KBM-7 (cell line): ENCODE measurements around the gene HSP90AA1.
A peak's percentile ranks its signal among the peaks of the same experiment; 100 is the strongest.

Source experiments
- DNase-seq: peaks from one replicate; pipeline ENCODE4 v3.0.0-alpha.2; 2015
- in situ Hi-C: fragments of 300-500 bp; cut with MboI; formaldehyde crosslinking; loops from 2 replicates; pipeline ENCODE4 v1.14.3; 2020; ENCODE audit warnings: low sequenced_read_pairs, low pct_unique_long_range_greater_than_20kb, mixed read lengths

HSP90AA1 gene

GRCh38 chr14:102049258-102050025, 37.4 kb downstream of the HSP90AA1 start:
- no peak for DNase-seq
- in situ Hi-C loops: no loop called here

DNA sequence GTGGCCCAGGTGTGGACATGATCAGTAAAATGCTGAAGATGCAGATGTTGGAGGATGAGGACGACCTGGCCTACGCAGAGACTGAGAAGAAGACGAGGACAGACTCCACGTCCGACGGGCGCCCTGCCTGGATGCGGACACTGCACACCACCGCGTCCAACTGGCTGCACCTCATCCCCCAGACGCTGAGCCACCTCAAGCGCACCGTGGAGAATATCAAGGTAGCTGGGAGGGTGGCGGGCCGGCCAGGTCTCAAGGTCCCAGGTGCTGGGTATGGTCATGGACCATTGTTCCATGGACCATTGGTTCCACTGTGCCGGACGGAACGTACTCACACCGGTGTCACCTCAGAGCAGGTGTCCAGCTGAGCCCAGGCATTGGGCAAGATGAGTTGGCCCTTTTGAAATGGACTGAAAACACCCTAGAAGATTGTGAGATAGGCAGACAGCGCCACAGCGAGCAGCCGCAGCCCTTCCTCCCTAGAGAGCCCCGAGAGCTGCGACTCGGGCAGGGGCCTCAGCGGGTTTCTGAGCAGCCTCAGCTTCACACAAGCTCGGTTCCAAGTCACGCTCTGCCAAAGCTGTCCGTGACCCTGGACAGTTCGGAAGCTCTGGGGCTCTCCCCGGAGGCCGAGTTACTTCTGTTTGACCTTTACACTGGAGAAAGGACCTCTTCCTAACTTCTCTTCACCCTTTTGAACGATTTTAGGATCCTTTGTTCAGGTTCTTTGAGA, 38.9 kb downstream of the HSP90AA1 start:
- in situ Hi-C loops: no loop called here

DNA sequence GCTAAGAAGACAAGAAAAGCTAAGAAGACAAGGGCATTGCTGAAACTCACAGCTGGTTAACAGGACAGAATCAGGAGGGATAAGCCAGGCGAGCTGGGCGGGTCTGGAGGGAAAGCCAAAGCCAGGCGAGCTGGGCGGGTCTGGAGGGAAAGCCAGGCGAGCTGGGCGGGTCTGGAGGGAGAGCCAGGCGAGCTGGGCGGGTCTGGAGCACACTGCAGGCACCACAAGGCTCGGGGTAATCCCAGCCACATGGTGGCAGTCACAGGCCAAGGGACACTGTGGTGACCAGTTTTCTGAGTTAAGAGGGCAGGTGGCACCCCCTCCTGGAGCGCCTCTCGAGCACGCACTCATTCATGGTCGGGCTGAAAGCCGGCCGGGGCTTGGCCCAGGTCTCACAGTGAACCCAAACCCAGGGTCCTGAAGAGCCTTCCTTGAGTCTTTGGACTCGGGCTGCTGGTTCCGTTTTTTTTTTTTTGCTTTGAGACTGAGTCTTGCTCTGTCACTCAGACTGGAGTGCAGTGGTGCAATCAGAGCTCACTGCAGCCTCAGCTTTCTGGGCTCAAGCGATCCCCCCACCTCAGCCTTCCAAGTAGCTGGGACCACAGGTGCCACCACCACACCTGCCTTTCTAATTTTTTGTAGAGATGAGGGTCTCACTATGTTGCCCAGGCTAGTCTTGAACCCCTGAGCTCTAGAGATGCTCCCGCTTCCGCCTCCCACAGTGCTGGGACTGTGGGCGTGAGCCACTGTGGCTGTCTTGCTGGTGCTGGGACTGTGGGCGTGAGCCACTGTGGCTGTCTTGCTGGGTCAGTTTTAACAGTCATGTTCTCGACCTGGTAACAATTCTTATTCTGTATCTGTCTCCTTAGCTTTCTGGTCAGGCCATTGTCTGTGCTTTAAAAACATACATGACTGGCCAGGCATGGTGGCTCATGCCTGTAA, 40.2 kb downstream of the HSP90AA1 start:
- DNase-seq: peak; percentile 71
- in situ Hi-C loops: no loop called here

More for the DNA sequence above, 38.9 kb downstream of the HSP90AA1 start:
- no peak for DNase-seq

GRCh38 chr14:102044566-102044965, 42.3 kb downstream of the HSP90AA1 start:
- no peak for DNase-seq
- in situ Hi-C loops: no loop called here

GRCh38 chr14:102043251-102044025, 43.4 kb downstream of the HSP90AA1 start:
- DNase-seq: no peak
- in situ Hi-C loops: no loop called here

DNA sequence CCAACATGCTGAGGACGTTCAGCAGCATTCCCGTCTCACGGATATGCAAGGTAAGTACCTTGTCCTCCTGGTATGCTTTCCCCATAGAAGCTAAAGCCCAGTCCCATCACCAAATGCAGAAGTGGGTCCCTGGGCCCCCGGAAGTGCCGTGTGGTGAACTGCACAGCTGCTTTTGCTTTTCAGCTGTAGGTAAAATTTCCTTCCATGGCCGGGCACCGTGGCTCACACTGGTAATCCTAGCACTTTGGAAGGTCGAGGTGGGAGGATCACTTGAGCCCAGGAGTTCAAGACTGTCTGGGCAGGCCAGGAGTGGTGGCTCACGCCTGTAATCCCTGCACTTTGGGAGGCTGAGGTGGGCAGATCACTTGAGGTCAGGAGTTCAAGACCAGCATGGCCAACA, 44.1 kb downstream of the HSP90AA1 start:
- in situ Hi-C loops: no loop called here
- no peak for DNase-seq

DNA sequence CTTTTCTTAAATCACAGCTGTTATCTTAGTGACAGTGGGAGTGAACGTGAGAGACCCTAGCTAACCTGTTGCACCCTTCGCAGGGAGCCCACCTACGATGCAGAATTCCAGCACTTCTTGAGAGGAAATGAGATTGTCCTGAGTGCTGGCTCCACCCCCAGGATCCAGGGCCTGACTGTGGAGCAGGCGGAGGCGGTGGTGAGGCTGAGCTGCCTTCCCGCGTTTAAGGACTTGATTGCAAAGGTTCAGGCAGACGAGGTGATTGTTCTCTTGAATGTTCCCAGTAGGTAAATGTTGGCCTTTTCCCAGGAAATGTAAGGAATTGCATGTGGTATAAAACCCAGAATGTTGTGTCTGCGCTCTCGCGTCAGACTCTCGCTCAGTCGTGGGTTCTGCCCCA, 46.7 kb downstream of the HSP90AA1 start:
- in situ Hi-C loops: no loop called here
- no peak for DNase-seq

DNA sequence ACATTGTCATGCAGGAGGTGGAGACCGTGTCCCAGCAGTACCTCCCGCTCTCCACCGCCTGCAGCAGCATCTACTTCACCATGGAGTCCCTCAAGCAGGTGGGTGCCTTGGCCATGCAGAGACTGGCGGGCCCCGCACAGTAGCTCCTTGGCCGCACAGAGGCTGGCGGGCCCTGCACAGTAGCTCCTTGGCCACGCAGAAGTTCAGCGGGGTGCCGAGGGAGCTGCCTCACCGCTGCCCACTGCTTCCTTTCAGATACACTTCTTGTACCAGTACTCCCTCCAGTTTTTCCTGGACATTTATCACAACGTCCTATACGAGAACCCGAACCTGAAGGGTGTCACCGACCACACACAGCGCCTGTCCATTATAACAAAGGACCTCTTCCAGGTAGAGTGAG, 47.7 kb downstream of the HSP90AA1 start:
- in situ Hi-C loops: no loop called here

DNA sequence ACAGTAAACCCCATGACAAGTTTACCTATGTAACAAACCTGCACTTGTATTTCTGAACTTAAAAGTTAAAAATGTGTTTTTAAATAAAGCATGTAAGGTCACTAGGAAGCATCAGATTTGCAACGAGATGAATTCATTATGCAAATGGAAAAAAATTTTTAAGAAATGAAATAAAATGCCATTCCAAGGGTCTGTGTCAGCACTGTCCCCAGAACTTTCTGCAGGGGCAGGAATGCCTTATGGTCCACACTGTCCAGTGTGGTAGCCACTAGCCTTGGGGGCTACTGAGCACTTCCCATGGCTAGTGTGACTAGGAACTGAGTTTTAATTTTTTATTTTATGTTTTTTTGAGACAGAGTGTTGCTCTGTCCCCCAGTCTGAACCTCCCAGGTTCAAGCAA, 49.2 kb downstream of the HSP90AA1 start:
- in situ Hi-C loops: no loop called here
- no peak for DNase-seq

More for the DNA sequence above, 47.7 kb downstream of the HSP90AA1 start:
- no peak for DNase-seq

DNA sequence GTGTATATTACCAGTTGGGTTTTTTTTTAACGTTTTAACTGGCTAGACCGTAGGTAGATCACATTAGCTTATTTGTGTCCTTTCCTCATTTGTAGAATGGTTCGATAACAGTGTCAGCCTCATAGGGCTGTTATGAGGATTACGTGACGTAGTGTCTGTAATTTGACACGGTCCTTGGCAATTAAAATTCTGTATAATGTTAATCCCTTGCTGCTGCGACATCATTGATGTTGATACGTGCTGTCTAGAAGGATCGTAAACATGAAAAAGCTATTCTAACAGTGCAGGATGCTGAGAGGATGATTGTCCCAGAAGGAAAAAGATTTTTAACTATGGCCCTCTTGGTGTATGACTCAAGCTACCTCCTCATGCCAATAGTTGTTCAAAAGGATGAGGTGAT, 50.9 kb downstream of the HSP90AA1 start:
- in situ Hi-C loops: no loop called here
- DNase-seq: no peak

DNA sequence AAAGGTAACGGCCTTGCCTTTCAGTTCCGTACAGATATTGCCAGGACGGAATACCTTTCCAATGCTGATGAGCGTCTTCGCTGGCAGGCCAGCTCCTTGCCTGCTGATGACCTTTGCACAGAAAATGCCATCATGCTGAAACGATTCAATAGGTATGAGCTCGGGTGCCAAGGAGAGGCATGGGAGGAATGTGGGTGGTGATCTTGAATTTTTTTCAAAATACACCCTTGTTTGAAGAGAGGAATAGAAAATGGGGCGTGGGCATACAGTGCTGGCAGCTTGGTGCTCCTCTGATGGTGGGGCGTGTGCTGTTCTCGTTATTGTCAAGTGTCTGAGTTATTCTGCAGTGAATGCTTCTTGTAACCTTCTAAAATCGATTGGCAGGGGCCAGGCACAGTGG, 52.5 kb downstream of the HSP90AA1 start:
- in situ Hi-C loops: no loop called here
- no peak for DNase-seq

DNA sequence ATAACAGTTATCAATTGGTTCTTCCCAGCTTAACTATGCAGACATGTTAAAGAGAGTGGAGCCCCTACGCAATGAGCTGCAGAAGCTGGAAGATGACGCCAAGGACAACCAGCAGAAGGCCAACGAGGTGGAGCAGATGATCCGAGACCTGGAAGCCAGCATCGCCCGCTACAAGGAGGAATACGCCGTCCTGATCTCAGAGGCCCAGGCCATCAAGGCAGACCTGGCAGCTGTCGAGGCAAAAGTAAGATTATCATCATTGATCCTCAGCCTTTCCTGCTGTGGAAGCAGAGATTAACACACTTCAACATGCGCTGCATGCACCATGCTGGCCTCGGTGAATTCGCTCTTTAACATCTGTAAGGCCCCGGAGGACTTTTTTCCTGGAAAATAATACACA, 53.6 kb downstream of the HSP90AA1 start:
- no peak for DNase-seq
- in situ Hi-C loops: no loop called here
